Activated T-helper 17 cell treated with anti-CD3 and anti-CD28 coated beads, Interleukin-2, amount 50 U/mL, for 72 hours (primary cell): Measurements from ENCODE around the gene THAP3. TPM values are rescaled to one million over a fixed set of nuclear protein-coding genes. Genes with fewer than 3 reads are reported as not detected.
A peak's percentile ranks its signal among the peaks of the same experiment; 100 is the strongest.

Source experiments
- ATAC-seq: fragments of 150-1000 bp; cut with Tn5 transposase; replicated peaks from 2 replicates; pipeline ENCODE4 v1.10.0; 2021; ENCODE audit warnings: mild to moderate bottlenecking, moderate library complexity
- H3K27ac Mint-ChIP-seq: one replicate; pipeline ENCODE4 v1.8.0; 2022; ENCODE audit warnings: mixed read lengths
- H3K27me3 Mint-ChIP-seq: one replicate; pipeline ENCODE4 v1.8.0; 2022; ENCODE audit warnings: mixed read lengths
- H3K36me3 Mint-ChIP-seq: one replicate; pipeline ENCODE4 v1.8.0; 2022; ENCODE audit warnings: low read depth, mild to moderate bottlenecking, mixed read lengths
- H3K4me1 Mint-ChIP-seq: one replicate; pipeline ENCODE4 v1.8.0; 2022; ENCODE audit warnings: mixed read lengths
- H3K4me3 Mint-ChIP-seq: one replicate; pipeline ENCODE4 v1.8.0; 2022; ENCODE audit warnings: mild to moderate bottlenecking, mixed read lengths
- H3K9me3 Mint-ChIP-seq: one replicate; pipeline ENCODE4 v1.8.0; 2022; ENCODE audit warnings: mixed read lengths
- total RNA-seq, 2 donors: library from RNA; stranded (reverse); gene quantifications; one replicate each; pipeline ENCODE4 v1.2.3, GENCODE V29; 2022

The THAP3 gene
- total RNA-seq, 2 donors from 2014 or later = 19.3 to 34.6 TPM

DNA sequence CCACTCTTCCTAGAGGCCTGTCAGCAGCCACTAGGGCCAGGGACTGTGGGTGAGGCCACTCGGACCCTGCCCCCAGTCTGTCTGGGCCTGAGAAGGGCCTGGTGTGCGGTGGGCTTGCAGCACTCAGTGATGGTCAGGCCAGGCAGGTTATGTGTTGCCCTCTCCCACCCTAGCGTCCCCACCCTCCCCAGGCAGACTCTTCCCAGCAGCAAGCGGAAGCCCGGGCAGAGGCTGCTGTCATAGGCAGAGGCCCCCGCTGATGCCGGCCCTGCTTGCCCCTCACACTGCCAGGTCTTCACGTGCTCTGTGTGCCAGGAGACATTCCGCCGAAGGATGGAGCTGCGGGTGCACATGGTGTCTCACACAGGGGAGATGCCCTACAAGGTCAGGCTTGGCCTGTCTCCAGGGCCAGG, 38.3 kb upstream of the THAP3 start:
- H3K27me3 Mint-ChIP-seq = no peaks in the 10 kb centered on the region
- no peak overlapping the region for H3K4me3 Mint-ChIP-seq
- H3K4me1 Mint-ChIP-seq = peaks cover 14% of the 10 kb centered on the region
- no peak for ATAC-seq
- no peak overlapping the region for H3K27ac Mint-ChIP-seq
- H3K36me3 Mint-ChIP-seq = peaks cover 27% of the 10 kb centered on the region
- no peaks in the 10 kb centered on the region for H3K9me3 Mint-ChIP-seq

DNA sequence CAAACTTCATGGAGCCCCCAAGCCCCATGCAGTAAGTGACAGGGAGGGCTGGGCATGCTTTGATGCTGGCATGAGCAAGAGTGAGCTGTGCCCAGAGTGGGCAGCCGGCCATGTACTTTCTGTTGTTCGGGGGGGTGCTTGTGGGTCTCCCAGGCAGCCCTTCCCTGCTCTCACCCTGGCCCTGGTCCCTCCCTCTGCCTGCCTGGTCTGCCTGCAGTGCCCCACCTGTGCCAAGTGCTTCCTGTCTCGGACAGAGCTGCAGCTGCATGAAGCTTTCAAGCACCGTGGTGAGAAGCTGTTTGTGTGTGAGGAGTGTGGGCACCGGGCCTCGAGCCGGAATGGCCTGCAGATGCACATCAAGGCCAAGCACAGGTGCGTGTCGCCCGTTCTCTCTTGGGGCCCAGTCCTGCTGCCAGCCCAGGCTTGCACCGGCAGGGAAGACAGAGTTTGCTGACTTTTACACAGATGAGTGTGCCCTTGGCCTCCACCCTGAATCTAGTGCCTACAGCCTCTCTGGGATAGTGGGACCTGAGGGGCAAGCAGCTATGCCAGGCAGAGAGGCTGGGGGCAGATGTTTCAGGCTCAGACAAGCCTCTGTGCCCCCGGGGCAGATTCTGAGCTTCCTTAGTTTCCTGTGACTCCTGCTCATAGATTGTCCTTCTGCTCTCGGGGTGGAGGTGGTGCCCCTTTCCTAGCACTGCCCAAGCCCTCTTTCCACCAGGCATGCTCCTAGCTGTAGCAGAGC, 37.2 kb upstream of the THAP3 start:
- ATAC-seq = no peak
- Mint-ChIP-seq H3K27ac (no peak overlapping the region), H3K4me1 (peaks cover 8% of the 10 kb centered on the region), H3K4me3 (no peak overlapping the region), H3K36me3 (peaks cover 27% of the 10 kb centered on the region), H3K9me3 (no peaks in the 10 kb centered on the region), H3K27me3 (no peaks in the 10 kb centered on the region)

DNA sequence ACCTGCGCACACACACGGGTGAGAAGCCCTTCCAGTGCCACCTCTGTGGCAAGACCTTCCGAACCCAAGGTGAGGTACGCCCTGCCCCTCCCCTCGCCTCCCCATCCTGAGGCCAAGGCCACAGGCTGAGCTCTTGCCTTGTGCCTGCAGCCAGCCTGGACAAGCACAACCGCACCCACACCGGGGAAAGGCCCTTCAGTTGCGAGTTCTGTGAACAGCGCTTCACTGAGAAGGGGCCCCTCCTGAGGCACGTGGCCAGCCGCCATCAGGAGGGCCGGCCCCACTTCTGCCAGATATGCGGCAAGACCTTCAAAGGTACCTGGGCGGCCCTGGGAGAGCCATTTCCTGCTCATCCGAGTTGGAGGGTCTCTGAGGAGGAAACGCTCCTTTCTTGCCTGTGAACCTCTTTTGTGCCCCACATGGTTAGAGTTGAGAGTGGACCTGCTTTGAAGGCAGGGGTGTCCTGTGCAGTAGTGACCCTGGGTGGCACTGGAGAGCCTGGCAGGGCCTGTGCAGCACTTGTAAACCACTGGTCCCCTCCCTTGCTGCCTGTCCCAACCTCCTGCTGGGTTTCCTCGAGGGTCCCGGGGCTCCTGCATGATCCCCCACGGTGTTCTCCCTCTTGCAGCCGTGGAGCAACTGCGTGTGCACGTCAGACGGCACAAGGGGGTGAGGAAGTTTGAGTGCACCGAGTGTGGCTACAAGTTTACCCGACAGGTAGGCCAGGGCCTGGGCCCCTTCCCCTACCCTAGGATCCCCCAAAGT, 36.4 kb upstream of the THAP3 start:
- H3K36me3 Mint-ChIP-seq = peaks cover 35% of the 10 kb centered on the region
- no peaks in the 10 kb centered on the region for H3K9me3 Mint-ChIP-seq
- no peak overlapping the region for H3K27ac Mint-ChIP-seq
- H3K4me1 Mint-ChIP-seq = peaks cover 6% of the 10 kb centered on the region
- no peaks in the 10 kb centered on the region for H3K27me3 Mint-ChIP-seq
- no peak overlapping the region for H3K4me3 Mint-ChIP-seq
- ATAC-seq = no peak

DNA sequence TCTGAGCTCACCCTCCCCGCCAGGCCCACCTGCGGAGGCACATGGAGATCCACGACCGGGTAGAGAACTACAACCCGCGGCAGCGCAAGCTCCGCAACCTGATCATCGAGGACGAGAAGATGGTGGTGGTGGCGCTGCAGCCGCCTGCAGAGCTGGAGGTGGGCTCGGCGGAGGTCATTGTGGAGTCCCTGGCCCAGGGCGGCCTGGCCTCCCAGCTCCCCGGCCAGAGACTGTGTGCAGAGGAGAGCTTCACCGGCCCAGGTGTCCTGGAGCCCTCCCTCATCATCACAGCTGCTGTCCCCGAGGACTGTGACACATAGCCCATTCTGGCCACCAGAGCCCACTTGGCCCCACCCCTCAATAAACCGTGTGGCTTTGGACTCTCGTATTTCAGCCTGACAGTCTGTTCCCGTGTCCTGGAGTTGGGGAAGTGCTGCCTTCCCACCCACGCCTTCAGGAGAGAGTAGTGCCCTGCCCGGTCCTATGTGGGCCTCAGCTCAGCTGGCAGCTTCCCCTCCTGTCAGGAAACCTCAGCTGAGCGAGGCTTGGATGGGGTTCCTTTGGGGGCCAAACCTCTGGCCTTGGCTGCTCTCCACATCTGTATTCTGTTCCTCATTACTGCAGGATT, 35.7 kb upstream of the THAP3 start:
- H3K4me3 Mint-ChIP-seq = no peak overlapping the region
- H3K27ac Mint-ChIP-seq = peak overlapping the region; percentile 12
- H3K27me3 Mint-ChIP-seq = no peaks in the 10 kb centered on the region
- no peak for ATAC-seq
- H3K9me3 Mint-ChIP-seq = no peaks in the 10 kb centered on the region
- peaks cover 6% of the 10 kb centered on the region for H3K4me1 Mint-ChIP-seq
- H3K36me3 Mint-ChIP-seq = peaks cover 42% of the 10 kb centered on the region

DNA sequence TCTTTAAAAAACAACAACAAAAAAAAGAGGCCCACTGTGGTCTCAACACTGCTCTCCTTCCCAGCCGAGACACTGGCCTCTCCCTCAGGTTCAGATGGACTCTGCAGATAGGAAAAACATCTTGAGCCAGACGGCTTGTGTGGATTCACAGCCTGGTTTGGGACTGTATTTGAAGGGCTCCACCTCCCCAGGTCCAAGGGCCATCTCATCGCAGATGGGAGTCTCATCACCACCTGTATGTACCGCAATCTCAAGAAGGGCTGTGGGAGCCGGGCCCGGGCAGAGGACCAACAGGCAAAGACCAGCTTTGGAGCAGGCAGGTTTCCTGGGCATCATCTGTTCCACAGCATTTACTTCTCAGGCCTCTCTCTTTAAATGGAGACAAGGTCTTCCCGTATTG, 34.6 kb upstream of the THAP3 start:
- Mint-ChIP-seq H3K27me3 (no peaks in the 10 kb centered on the region), H3K4me3 (no peak overlapping the region), H3K9me3 (no peaks in the 10 kb centered on the region), H3K4me1 (no peaks in the 10 kb centered on the region), H3K27ac (no peak overlapping the region), H3K36me3 (peaks cover 53% of the 10 kb centered on the region)
- no peak for ATAC-seq

DNA sequence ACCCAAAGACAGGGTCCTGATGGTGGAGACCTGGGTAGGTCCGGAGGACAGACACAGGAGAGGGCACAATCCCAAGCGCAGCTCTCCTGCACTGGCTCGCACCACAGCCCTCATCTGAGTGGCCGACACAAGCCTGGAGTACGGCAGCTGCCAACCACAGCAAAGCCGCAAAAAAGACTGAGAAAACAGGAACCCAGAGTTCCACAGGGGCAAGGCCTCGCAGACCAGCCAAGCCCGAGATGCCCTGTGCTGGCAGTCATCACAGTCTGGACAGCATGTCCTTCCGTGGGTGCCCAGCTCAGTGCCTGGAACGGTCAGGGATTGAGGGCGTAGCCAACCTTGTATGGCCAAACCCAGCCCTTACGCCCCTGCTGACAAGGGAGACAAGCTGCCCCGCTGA, 33.4 kb upstream of the THAP3 start:
- Mint-ChIP-seq H3K36me3 (peaks cover 64% of the 10 kb centered on the region), H3K27ac (peak overlapping the region; percentile 59), H3K27me3 (no peaks in the 10 kb centered on the region), H3K9me3 (no peaks in the 10 kb centered on the region), H3K4me3 (no peak overlapping the region), H3K4me1 (no peaks in the 10 kb centered on the region)
- no peak for ATAC-seq

DNA sequence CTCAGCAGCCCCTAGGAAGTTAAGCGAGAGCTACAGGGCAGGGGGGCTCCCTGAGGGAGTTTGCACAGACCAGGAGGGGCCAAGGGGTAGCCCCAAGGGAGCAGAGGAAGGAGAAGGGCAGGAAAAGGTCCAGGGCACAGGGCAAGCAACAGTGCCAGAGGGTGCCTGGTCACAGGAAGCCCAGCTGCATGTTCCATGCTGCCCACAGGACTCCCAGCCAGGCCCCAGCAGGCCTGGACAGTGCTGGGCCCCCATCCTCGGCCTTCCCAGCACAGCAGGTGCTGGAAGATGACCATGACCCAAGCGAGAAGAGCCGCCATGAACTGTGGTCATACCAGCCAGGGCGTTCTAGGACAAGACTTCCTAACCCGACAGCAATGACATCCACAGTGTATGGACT, 33.0 kb upstream of the THAP3 start:
- ATAC-seq = no peak
- Mint-ChIP-seq H3K4me3 (no peak overlapping the region), H3K27ac (no peak overlapping the region), H3K4me1 (no peaks in the 10 kb centered on the region), H3K27me3 (no peaks in the 10 kb centered on the region), H3K9me3 (no peaks in the 10 kb centered on the region), H3K36me3 (peaks cover 69% of the 10 kb centered on the region)

DNA sequence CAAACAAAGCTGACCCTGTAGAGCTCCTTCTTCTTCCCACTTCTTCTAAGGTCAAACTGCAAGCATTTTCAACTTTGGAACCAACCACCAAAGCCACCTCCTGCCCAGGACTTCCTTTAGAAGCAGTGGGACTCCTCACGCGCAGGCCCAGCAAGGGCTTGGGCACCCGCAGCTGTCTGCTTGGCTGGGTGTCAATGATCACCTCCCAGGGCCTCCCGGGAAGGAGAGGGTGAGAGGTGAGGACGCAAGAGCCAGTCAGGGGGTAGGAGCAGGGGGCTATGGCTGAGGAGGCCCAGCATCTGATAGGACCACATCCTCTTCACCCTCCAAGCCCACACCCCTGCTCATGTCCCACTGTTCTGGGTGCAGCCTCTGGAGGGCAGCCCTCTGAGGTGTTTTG, 32.2 kb upstream of the THAP3 start:
- H3K36me3 Mint-ChIP-seq = peaks cover 77% of the 10 kb centered on the region
- no peaks in the 10 kb centered on the region for H3K9me3 Mint-ChIP-seq
- H3K4me1 Mint-ChIP-seq = no peaks in the 10 kb centered on the region
- H3K4me3 Mint-ChIP-seq = no peak overlapping the region
- ATAC-seq = no peak
- H3K27ac Mint-ChIP-seq = no peak overlapping the region
- no peaks in the 10 kb centered on the region for H3K27me3 Mint-ChIP-seq

DNA sequence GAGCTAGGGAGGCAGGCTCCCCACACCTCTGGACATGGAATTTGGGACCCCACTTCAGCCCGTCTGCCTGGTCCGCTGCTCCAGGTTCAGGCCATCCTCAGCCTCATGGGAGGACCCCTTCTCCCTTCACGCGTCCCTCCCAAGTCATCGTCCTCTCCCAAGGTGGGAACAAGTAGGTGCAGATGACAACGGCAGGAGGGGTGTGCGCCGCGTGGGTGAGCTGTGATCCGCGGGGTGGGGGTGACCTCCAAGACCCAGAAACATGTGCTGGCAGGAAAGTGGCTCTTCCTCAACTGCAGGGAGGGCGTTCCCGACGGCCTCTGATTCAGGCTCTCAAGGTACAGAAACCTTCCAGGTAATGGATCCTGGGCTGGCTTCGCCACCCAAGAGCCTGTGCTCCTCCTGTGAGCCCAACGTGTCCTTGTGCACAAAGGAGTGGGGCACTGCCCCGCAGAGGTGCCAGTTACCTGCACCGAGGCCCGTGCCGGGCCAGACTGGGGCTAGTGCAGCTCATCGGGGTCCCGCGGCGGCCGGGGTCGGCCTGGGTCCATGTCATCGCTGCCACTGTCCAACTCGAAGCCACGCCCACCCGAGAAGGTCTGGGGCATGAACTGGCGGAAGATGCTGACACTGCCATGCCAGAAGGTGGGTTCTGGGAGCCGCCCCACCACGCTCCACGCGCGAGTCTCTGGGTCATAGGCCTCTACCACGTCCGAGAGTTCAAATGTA, 31.6 kb upstream of the THAP3 start:
- Mint-ChIP-seq H3K4me3 (no peak overlapping the region), H3K9me3 (no peaks in the 10 kb centered on the region), H3K27me3 (no peaks in the 10 kb centered on the region), H3K4me1 (no peaks in the 10 kb centered on the region), H3K36me3 (peaks cover 82% of the 10 kb centered on the region), H3K27ac (no peak overlapping the region)
- ATAC-seq = no peak

DNA sequence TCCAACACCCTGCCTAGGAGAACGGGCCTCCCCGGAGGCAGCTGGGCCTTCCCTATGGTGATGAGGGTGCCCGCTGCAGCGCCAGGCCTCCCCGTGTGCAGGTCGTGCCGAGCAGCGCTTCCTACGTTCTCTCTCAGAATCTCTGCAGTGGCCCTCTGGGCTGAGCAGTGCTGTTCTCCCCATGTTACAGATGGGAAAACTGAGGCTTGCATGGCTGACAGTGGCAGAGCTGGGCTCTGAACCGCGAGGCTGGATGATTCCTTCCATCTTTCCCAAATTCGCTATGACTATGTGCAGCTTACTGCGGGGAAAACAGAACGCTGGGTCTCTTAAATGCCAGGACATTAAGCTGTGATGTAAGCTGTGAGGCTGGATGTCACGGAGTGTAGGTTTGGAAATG, 30.9 kb upstream of the THAP3 start:
- no peak overlapping the region for H3K27ac Mint-ChIP-seq
- no peak for ATAC-seq
- H3K27me3 Mint-ChIP-seq = no peaks in the 10 kb centered on the region
- H3K9me3 Mint-ChIP-seq = no peaks in the 10 kb centered on the region
- H3K4me1 Mint-ChIP-seq = no peaks in the 10 kb centered on the region
- peaks cover 87% of the 10 kb centered on the region for H3K36me3 Mint-ChIP-seq
- no peak overlapping the region for H3K4me3 Mint-ChIP-seq

DNA sequence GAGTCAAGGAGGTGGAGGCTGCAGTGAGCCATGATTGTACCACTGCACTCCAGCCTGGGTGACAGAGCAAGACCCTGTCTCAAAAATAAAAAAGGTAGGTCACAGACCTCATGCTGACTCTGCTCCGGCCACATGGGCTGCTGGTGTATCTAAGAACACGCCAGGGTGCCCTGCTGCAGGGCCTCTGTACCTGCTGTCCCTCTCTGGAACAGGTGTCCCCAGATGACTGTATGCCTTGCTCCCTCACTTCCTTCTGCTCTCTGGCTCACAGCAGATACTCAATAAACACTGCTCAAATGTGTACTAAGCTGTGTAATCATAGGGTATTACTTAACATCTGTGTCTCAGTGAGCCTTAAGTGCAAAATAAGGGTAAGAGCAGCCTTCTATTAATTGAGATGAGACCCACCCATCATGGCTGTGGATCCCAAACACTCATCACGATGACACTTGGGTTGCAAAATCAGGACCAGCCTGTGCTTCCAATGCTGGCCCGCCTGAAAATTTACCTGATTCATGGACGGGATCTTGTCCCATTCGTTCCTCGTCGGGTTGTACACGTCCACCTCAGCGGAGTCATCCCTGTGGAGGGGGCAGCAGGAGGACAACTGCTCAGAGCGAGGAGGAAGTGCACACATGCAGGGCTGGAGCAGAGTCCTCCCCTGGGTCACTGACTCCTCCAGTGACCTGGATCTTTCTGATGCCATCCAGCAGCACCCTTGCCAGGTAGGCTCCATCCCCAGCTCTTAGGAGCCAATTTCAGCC, 29.5 kb upstream of the THAP3 start:
- H3K27me3 Mint-ChIP-seq = no peaks in the 10 kb centered on the region

DNA sequence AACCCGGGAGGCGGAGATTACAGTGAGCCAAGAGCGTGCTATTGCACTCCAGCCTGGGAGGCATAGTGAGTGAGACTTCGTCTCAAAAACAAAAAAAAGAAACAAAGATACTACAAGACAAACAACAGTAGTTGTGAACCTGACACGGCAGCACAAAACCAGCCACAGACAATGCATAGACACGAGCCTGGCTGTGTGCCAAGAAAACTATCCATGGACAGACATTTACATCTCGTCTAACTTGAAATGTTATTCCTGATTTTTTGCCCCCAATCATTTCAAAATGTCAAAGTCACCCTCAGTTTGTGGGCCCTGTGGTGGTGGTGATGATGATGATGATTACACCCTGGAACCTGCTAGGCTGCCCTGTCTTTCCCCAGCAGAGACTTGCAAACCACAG, 28.3 kb upstream of the THAP3 start:
- Mint-ChIP-seq H3K27me3 (no peaks in the 10 kb centered on the region), H3K27ac (peak overlapping the region; percentile 19), H3K9me3 (no peaks in the 10 kb centered on the region), H3K36me3 (peaks cover 89% of the 10 kb centered on the region), H3K4me3 (no peak overlapping the region), H3K4me1 (peaks cover 5% of the 10 kb centered on the region)
- ATAC-seq = no peak

More for the DNA sequence above, 29.5 kb upstream of the THAP3 start:
- H3K36me3 Mint-ChIP-seq = peaks cover 87% of the 10 kb centered on the region
- ATAC-seq = no peak
- peak overlapping the region; percentile 19 for H3K27ac Mint-ChIP-seq
- H3K4me1 Mint-ChIP-seq = peaks cover 5% of the 10 kb centered on the region
- H3K4me3 Mint-ChIP-seq = no peak overlapping the region
- no peaks in the 10 kb centered on the region for H3K9me3 Mint-ChIP-seq

DNA sequence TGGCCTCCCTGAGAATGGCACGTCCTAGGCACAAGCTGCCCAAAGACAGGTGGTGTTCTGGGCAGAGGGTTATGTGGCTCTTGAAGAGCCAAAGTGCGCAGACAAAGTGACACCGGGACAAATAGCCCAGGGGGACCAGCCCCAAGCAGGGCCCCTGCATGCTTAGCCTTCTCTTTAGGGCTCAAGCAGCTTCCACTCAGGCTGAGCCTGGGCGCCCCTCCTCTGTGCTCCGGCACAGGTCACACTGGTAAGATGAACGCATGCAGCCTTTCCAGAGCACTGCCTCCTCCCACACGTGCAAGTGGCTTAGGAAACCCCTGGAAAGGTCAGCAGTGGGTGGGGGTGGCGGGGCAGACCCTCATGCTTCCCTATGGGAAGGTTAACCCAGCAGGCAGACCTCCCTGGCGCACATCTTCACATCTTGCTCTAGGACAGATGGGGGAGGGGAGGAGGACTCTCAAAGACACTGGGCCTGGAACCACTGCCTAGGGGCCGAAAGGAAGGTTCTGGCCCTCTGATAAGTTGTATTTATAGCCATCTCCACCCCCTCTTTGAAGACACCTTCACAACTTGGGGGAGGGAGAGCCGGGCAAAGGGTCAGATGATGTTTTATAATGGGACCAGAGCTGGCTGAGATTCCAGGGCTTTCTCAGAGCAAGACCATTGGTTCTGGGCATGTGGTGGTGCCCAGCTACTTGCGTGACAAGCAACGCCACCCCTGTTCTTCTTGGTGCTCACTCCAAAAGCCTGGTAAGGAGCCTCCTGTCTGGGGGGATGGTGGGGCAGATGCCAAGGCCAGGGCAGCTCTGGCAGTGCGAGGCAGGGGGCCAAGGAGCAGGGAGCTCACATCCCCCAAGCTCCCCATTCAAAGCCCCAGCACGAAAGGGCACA, 27.5 kb upstream of the THAP3 start:
- no peaks in the 10 kb centered on the region for H3K27me3 Mint-ChIP-seq
- peaks cover 5% of the 10 kb centered on the region for H3K4me1 Mint-ChIP-seq
- no peaks in the 10 kb centered on the region for H3K9me3 Mint-ChIP-seq

More for the DNA sequence above, 27.5 kb upstream of the THAP3 start:
- H3K27ac Mint-ChIP-seq = no peak overlapping the region
- ATAC-seq = no peak
- peaks cover 91% of the 10 kb centered on the region for H3K36me3 Mint-ChIP-seq
- no peak overlapping the region for H3K4me3 Mint-ChIP-seq
